GM12892 (cell line): Measurements from ENCODE around the gene PPP1R3G.

ENCODE experiments used
- POLR2A ChIP-seq: IDR thresholded peaks from 2 replicates; pipeline ENCODE4 v1.6.1; 2011; ENCODE audit warnings: low read depth, low read length, control low read depth
- POLR2AphosphoS5 ChIP-seq: IDR thresholded peaks from 2 replicates; pipeline ENCODE4 v1.6.1; 2011; ENCODE audit warnings: low read depth, low read length, control low read depth
- TAF1 ChIP-seq: IDR thresholded peaks from 2 replicates; pipeline ENCODE4 v1.6.1; 2011; ENCODE audit warnings: low read depth, mild to moderate bottlenecking, control low read depth, low read length, borderline replicate concordance

GRCh38 chr6:5135788-5136376 is 50.7 kb downstream of the PPP1R3G start:
- TF ChIP-seq POLR2AphosphoS5 (no peak), POLR2A (no peak), TAF1 (no peak)
